OCI-LY7 (cell line): ENCODE results near the gene BLM. TPM values are rescaled to one million over a fixed set of nuclear protein-coding genes. Genes with fewer than 3 reads are reported as not detected.

Experiments used
- BruUV-seq: library from RNA; stranded (reverse); fragments of 400-500 nt; replicated peaks from 2 replicates; lab custom pipeline; 2021; lab: Mats Ljungman, UMichigan
- CTCF ChIA-PET: fragments of 300-600 bp; sonication (Branson Sonifier 250); formaldehyde crosslinking; loops from one replicate; lab custom pipeline; 2022; ENCODE audit warnings: antibody characterized with exemption; ENCODE audit not compliant: unreplicated experiment; lab: Charles Lee
- POLR2A ChIA-PET: fragments of 300-600 bp; sonication (Branson Sonifier 250); formaldehyde crosslinking; loops from one replicate; lab custom pipeline; 2022; ENCODE audit warnings: antibody characterized with exemption; lab: Charles Lee
- DNase-seq: peaks from one replicate; pipeline ENCODE4 v3.0.0-alpha.2; 2015; ENCODE audit warnings: low spot score
- H2AFZ ChIP-seq: fragments of 200-600 bp; sonication (generic), shearing (Covaris generic); 2 replicates; pipeline ENCODE4 v1.6.1; 2014; ENCODE audit warnings: mild to moderate bottlenecking, antibody characterized with exemption, low read length, moderate library complexity
- H3K27ac ChIP-seq: fragments of 200-600 bp; sonication (generic); 2 replicates; pipeline ENCODE4 v1.5.1; 2014; ENCODE audit warnings: mixed run types, low read depth, mild to moderate bottlenecking, moderate library complexity, low read length, inconsistent platforms; ENCODE audit not compliant: poor library complexity, severe bottlenecking
- H3K36me3 ChIP-seq: fragments of 200-600 bp; sonication (generic); 2 replicates; pipeline ENCODE4 v1.6.1; 2014; ENCODE audit warnings: mild to moderate bottlenecking, antibody characterized with exemption, low read length, moderate library complexity, mixed read lengths; ENCODE audit not compliant: insufficient read depth
- H3K4me1 ChIP-seq: fragments of 200-600 bp; sonication (generic); 2 replicates; pipeline ENCODE4 v1.5.1; 2014; ENCODE audit warnings: mild to moderate bottlenecking, low read length; ENCODE audit not compliant: insufficient read depth, poor library complexity, severe bottlenecking
- H3K4me2 ChIP-seq: fragments of 200-600 bp; sonication (generic); 2 replicates; pipeline ENCODE4 v1.6.1; 2014; ENCODE audit warnings: mild to moderate bottlenecking, low read length
- H3K4me3 ChIP-seq: fragments of 200-600 bp; sonication (generic); 2 replicates; pipeline ENCODE4 v1.5.1; 2014; ENCODE audit warnings: mild to moderate bottlenecking, low read depth, low read length; ENCODE audit not compliant: poor library complexity, severe bottlenecking
- H3K79me2 ChIP-seq: fragments of 200-600 bp; sonication (generic); 2 replicates; pipeline ENCODE4 v1.6.1; 2016; ENCODE audit warnings: low read depth, mild to moderate bottlenecking, low read length, moderate library complexity, mixed read lengths; ENCODE audit not compliant: insufficient read depth
- H3K9me2 ChIP-seq: fragments of 200-600 bp; sonication (generic); 2 replicates; pipeline ENCODE4 v1.6.1; 2016; ENCODE audit warnings: mild to moderate bottlenecking, low read length, mixed read lengths; ENCODE audit not compliant: insufficient read depth
- H3K9me3 ChIP-seq: fragments of 200-600 bp; sonication (generic); 2 replicates; pipeline ENCODE4 v1.6.1; 2014; ENCODE audit warnings: mild to moderate bottlenecking, mixed run types, low read length, mixed read lengths
- H4K20me1 ChIP-seq: fragments of 200-600 bp; sonication (generic); 2 replicates; pipeline ENCODE4 v1.6.1; 2014; ENCODE audit warnings: mild to moderate bottlenecking, antibody characterized with exemption, low read length, moderate library complexity, mixed read lengths; ENCODE audit not compliant: insufficient read depth
- CTCF ChIP-seq: fragments of 200-600 bp; sonication (generic); conservative IDR thresholded peaks from 2 replicates; pipeline ENCODE4 v1.5.1; 2014; ENCODE audit warnings: mild to moderate bottlenecking, antibody characterized with exemption, low read length, moderate library complexity, mixed read lengths
- EZH2phosphoT487 ChIP-seq: fragments of 200-600 bp; sonication (generic); IDR thresholded peaks from 2 replicates; pipeline ENCODE4 v1.6.1; 2018; ENCODE audit warnings: low read depth, borderline replicate concordance, mild to moderate bottlenecking, mixed run types, antibody characterized with exemption, low read length, moderate library complexity, mixed read lengths
- intact Hi-C: fragments of 100-400 bp; cut with micrococcal nuclease; formaldehyde crosslinking; loops from one replicate; pipeline ENCODE4 v1.10.0; 2022; ENCODE audit not compliant: unreplicated experiment
- total RNA-seq, 2 experiments: library from RNA; depleted of rRNA in 1 of 2; stranded (reverse); fragments of >200 nt in 1 of 2; shearing (Covaris generic) in 1 of 2; gene quantifications; 2 replicates each; pipeline ENCODE4 v1.2.3, GENCODE V29; 2014 to 2022

The BLM gene
- total RNA-seq, 2 experiments from 2014 or later: 47.1 to 51.8 TPM

- H2AFZ ChIP-seq: no peak overlapping the region
Observed at GRCh38 chr15:90812171-90812957, 95.2 kb downstream of the BLM start.

GRCh38 chr15:90812958-90813265 lies 95.8 kb downstream of the BLM start:
- Histone ChIP-seq H3K4me2 (no peak overlapping the region), H3K9me2 (no peaks in the 10 kb centered on the region), H3K36me3 (peaks cover 81% of the 10 kb centered on the region), H2AFZ (no peak overlapping the region), H3K27ac (no peak overlapping the region), H3K79me2 (no peaks in the 10 kb centered on the region), H3K4me3 (no peak overlapping the region), H4K20me1 (no peaks in the 10 kb centered on the region), H3K9me3 (no peaks in the 10 kb centered on the region), H3K4me1 (peaks cover 19% of the 10 kb centered on the region)
- no peak for DNase-seq
- TF ChIP-seq EZH2phosphoT487: no peak
- TF ChIP-seq CTCF: no peak
- no TSS peak for BruUV-seq
- ChIA-PET POLR2A (interaction anchor here (0.6 kb wide), 1 partner anchor 498 kb away, joined by 4 read pairs; no protein-coding TSS in a partner anchor), CTCF (no interaction called here)
- intact Hi-C loops: no loop called here

More at GRCh38 chr15:90812171-90812957, 95.2 kb downstream of the BLM start:
- BruUV-seq: no TSS peak
- no peaks in the 10 kb centered on the region for H3K9me3 ChIP-seq
- H3K4me2 ChIP-seq: no peak overlapping the region
- POLR2A ChIA-PET: interaction anchor here (0.6 kb wide), 1 partner anchor 497 kb away, joined by 4 read pairs; no protein-coding TSS in a partner anchor
- no peaks in the 10 kb centered on the region for H3K9me2 ChIP-seq
- no peak for DNase-seq
- H3K36me3 ChIP-seq: peaks cover 87% of the 10 kb centered on the region
- no peaks in the 10 kb centered on the region for H3K79me2 ChIP-seq
- intact Hi-C loops: no loop called here
- CTCF ChIA-PET: no interaction called here
- H3K4me1 ChIP-seq: peaks cover 14% of the 10 kb centered on the region
- H4K20me1 ChIP-seq: no peaks in the 10 kb centered on the region
- H3K27ac ChIP-seq: no peak overlapping the region
- TF ChIP-seq CTCF (no peak), EZH2phosphoT487 (no peak)
- no peak overlapping the region for H3K4me3 ChIP-seq

- H4K20me1 ChIP-seq: no peaks in the 10 kb centered on the region
- TF ChIP-seq CTCF (no peak), EZH2phosphoT487 (no peak)
- H3K4me2 ChIP-seq: no peak overlapping the region
- H2AFZ ChIP-seq: no peak overlapping the region
- no peak for DNase-seq
- H3K4me3 ChIP-seq: no peak overlapping the region
- ChIA-PET POLR2A (no interaction called here), CTCF (no interaction called here)
- H3K4me1 ChIP-seq: peaks cover 28% of the 10 kb centered on the region
- no peaks in the 10 kb centered on the region for H3K9me2 ChIP-seq
- peaks cover 73% of the 10 kb centered on the region for H3K36me3 ChIP-seq
- no peak overlapping the region for H3K27ac ChIP-seq
- intact Hi-C loops: no loop called here
- H3K79me2 ChIP-seq: no peaks in the 10 kb centered on the region
- no peaks in the 10 kb centered on the region for H3K9me3 ChIP-seq
- no TSS peak for BruUV-seq
Observed at GRCh38 chr15:90813796-90814190, 96.6 kb downstream of the BLM start.
